ENCODE results near the gene CALML6.

DNA sequence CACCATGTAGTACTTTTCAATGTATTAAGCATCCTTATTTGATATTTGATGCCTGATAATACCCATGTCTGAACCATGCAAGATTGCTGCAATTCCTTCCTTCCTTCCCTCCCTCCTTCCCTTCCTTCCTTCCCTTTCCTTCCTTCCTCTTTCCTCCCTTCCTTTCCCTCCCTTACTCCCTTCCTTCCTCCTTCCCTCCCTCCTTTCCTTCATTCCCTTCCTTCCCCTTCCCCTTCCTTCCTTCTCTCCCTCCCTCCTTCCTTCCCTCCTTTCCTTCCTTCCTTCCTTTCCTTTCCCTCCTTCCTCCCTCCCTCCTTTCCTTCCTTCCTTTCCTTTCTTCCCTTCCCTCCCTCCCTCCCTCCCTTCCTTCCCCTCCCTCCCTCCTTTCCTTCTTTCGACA is 33.7 kb downstream of the CALML6 start:
- no peak for TF ChIP-seq CTCF (IDR thresholded peaks at IDR 0.05)
- no peak for TF ChIP-seq POLR2A (IDR thresholded peaks at IDR 0.05)

Data from body of pancreas (tissue), 4 donors.